GM20000 (cell line): ENCODE measurements around the gene UBR1.

Experiments
- DNase-seq: peaks from one replicate; pipeline ENCODE4 v3.0.0; 2012; ENCODE audit warnings: low spot score
- CTCF ChIP-seq: IDR thresholded peaks from 2 replicates; pipeline ENCODE4 v1.5.1; 2012; ENCODE audit warnings: mild to moderate bottlenecking, control low read depth; ENCODE audit errors: extremely low read depth, missing control alignments

UBR1 gene

GRCh38 chr15:43126356-43126755, 20.5 kb upstream of the UBR1 start:
- TF ChIP-seq CTCF, result no peak
- no peak for DNase-seq

GRCh38 chr15:43125100-43125661, 19.3 kb upstream of the UBR1 start:
- no peak for TF ChIP-seq CTCF
- no peak for DNase-seq

- TF ChIP-seq CTCF, result no peak
- DNase-seq, result no peak
Measured at GRCh38 chr15:43121863-43122262, 16.0 kb upstream of the UBR1 start.

- DNase-seq, result peak; percentile 42
- no peak for TF ChIP-seq CTCF
Measured at GRCh38 chr15:43118829-43119228, 13.0 kb upstream of the UBR1 start.

GRCh38 chr15:43118286-43118685, 12.4 kb upstream of the UBR1 start:
- no peak for DNase-seq
- TF ChIP-seq CTCF, result no peak

- no peak for DNase-seq
- TF ChIP-seq CTCF, result no peak
Measured at GRCh38 chr15:43111354-43111753, 5.5 kb upstream of the UBR1 start.

GRCh38 chr15:43107751-43108150, 1.9 kb upstream of the UBR1 start:
- no peak for DNase-seq
- TF ChIP-seq CTCF, result no peak
